BLaER1 treated with 17β-estradiol and CSF1 and Interleukin-3, amounts not matched to agents 10 nM and 100 nM (cell line): ENCODE results near the gene TMEM170B.

Experiments
- H3K27ac ChIP-seq, 11 experiments: shearing (Covaris generic); formaldehyde crosslinking; 2 replicates each; pipeline ENCODE4 v1.8.1; 2022
- H3K27me3 ChIP-seq, 11 experiments: shearing (Covaris generic); formaldehyde crosslinking; 2 replicates each; pipeline ENCODE4 v1.8.1; 2022
- H3K36me3 ChIP-seq, 11 experiments: shearing (Covaris generic); formaldehyde crosslinking; 2 replicates each; pipeline ENCODE4 v1.8.1; 2022
- H3K4me1 ChIP-seq, 10 experiments: shearing (Covaris generic); formaldehyde crosslinking; 2 replicates each; pipeline ENCODE4 v1.8.1; 2022
- H3K4me2 ChIP-seq, 11 experiments: shearing (Covaris generic); formaldehyde crosslinking; 2 replicates each; pipeline ENCODE4 v1.8.1; 2022
- H3K4me3 ChIP-seq, 10 experiments: shearing (Covaris generic); formaldehyde crosslinking; 2 replicates each; pipeline ENCODE4 v1.8.1; 2022
- H3K9ac ChIP-seq, 11 experiments: shearing (Covaris generic); formaldehyde crosslinking; 2 replicates each; pipeline ENCODE4 v1.8.1; 2022
- H3K9me3 ChIP-seq, 11 experiments: shearing (Covaris generic); formaldehyde crosslinking; replicated peaks in 1 of 11; 2 replicates each; pipeline ENCODE4 v1.8.1; 2022
- H4K20me1 ChIP-seq, 11 experiments: shearing (Covaris generic); formaldehyde crosslinking; 2 replicates each; pipeline ENCODE4 v1.8.1; 2022
- Cebpa-rat ChIP-seq, 11 experiments: shearing (Covaris generic); IDR thresholded peaks; 2 replicates each; pipeline ENCODE4 v1.8.1; 2022

Gene TMEM170B

DNA sequence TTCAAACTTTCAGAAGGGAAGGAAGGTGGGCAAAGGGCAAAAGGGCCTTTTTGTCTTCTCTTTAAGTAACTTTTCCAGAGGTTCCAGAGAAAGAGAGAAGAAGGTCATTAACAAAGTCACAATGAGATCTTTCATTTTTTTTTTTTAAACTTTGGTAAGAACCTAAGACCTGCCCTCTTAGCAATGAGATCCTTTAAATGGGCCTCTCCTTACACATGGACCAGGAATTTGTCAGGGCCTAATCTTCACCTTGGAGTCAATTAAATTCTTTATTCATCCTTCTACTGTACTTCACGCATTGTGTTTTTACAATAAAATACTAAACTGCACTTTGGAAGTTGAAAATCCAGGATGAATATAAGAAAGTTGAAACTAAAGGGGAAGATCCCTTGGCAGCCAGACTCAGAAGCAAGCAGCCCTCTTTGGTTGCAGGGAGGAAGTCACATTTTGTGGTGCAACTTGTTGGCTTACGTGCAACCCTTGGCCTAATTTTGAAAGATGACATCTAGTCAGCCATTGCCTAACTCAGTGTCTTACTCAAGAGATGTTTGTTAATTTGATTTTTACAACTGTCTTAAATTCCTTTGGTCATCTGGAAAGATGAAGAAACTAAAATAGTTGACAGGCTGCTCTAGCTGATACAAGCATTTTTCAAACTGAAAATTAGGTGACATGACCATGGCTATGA is 11.9 kb upstream of the TMEM170B start:
- Histone ChIP-seq H3K4me1 (peaks cover 0 to 81% (median 10%) of the 10 kb centered on the region in 10 experiments; a peak in 11 of 20 replicates), H3K27ac (peak overlapping the region in 9 of 11 experiments; percentile 5 to 96 (median 70); a peak in 18 of 22 replicates), H3K36me3 (no peaks in the 10 kb centered on the region), H3K4me2 (peak overlapping the region in 7 of 11 experiments; percentile 8 to 81 (median 30); a peak in 11 of 22 replicates), H3K9ac (peak overlapping the region in 5 of 11 experiments; percentile 6 to 72 (median 43); a peak in 8 of 22 replicates), H4K20me1 (no peaks in the 10 kb centered on the region), H3K4me3 (no peak overlapping the region), H3K9me3 (peaks cover 0 to 12% (median 0%) of the 10 kb centered on the region in 11 experiments; a peak in 3 of 22 replicates), H3K27me3 (no peaks in the 10 kb centered on the region)
- peak in 10 of 11 experiments; percentile 43 to 99 (median 92); a peak in 19 of 22 replicates for TF ChIP-seq Cebpa-rat (IDR thresholded peaks at IDR 0.05)

DNA sequence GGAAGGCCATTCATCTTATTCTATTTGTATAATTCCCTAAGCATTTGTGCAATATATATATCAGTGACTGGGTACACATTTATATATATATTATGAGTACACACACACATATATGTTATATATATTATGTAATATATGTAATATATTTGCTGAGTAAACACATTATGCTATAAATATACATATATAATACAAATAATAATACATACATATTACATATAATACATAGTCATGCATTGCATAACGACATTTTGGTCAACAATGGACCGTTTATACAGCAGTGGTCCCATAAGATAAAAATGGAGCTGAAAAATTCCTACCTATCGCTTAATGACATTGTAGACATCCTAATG is 11.4 kb upstream of the TMEM170B start:
- TF ChIP-seq Cebpa-rat (IDR thresholded peaks at IDR 0.05): no peak
- no peak overlapping the region for H3K4me3 ChIP-seq
- peaks cover 0 to 8% (median 0%) of the 10 kb centered on the region in 11 experiments; a peak in 3 of 22 replicates for H3K9me3 ChIP-seq
- H3K4me1 ChIP-seq: peaks cover 0 to 81% (median 10%) of the 10 kb centered on the region in 10 experiments; a peak in 11 of 20 replicates
- H3K9ac ChIP-seq: peak overlapping the region in 3 of 11 experiments; percentile 12 to 56 (median 25); a peak in 2 of 22 replicates
- H3K27ac ChIP-seq: peak overlapping the region in 8 of 11 experiments; percentile 42 to 96 (median 70); a peak in 17 of 22 replicates
- H4K20me1 ChIP-seq: no peaks in the 10 kb centered on the region
- H3K36me3 ChIP-seq: no peaks in the 10 kb centered on the region
- no peaks in the 10 kb centered on the region for H3K27me3 ChIP-seq
- H3K4me2 ChIP-seq: peak overlapping the region in 4 of 11 experiments; percentile 21 to 81 (median 48); a peak in 6 of 22 replicates

DNA sequence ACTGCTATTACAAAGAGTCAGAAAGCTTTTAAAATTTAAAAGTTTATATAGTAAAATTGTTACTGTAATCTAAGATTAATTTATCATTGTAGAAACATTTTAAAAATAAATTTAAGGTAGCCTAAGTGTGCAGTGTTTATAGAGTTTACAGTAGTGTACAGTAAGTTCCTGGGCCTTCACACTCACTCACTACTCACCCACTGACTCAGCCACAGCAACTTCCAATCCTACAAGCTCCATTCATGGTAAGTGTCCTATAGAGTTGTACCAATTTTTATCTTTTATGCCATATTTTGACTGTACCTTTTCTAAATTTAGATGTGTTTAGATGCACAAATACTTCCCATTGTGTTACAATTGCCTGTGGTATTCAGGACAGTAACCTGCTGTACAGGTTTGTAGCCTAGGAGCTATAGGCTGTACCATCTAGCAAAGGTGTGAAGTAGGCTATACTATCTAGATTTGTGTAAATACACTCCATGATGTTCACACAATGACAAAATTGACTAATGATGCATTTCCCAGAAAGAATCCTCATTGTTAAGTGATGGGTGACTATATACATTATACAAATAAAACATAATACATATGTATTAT is 10.2 kb upstream of the TMEM170B start:
- Histone ChIP-seq H3K27ac (peak overlapping the region in 4 of 11 experiments; percentile 5 to 96 (median 80); a peak in 6 of 22 replicates), H4K20me1 (no peaks in the 10 kb centered on the region), H3K4me3 (no peak overlapping the region), H3K9me3 (peaks cover 0 to 8% (median 0%) of the 10 kb centered on the region in 11 experiments; a peak in 2 of 22 replicates), H3K4me2 (peak overlapping the region in 2 of 11 experiments; percentile 28 to 42; a peak in 2 of 22 replicates), H3K36me3 (no peaks in the 10 kb centered on the region), H3K27me3 (no peaks in the 10 kb centered on the region), H3K9ac (no peak overlapping the region), H3K4me1 (peaks cover 0 to 74% (median 10%) of the 10 kb centered on the region in 10 experiments; a peak in 11 of 20 replicates)
- no peak for TF ChIP-seq Cebpa-rat (IDR thresholded peaks at IDR 0.05)

- Histone ChIP-seq H3K9ac (no peak overlapping the region), H4K20me1 (no peaks in the 10 kb centered on the region), H3K4me1 (peaks cover 0 to 58% (median 7%) of the 10 kb centered on the region in 10 experiments; a peak in 11 of 20 replicates), H3K4me3 (no peak overlapping the region), H3K36me3 (no peaks in the 10 kb centered on the region), H3K9me3 (peaks cover 0 to 8% (median 0%) of the 10 kb centered on the region in 11 experiments; a peak in 2 of 22 replicates), H3K4me2 (peak overlapping the region in 2 of 11 experiments; percentile 18 to 38; a peak in 2 of 22 replicates), H3K27me3 (no peaks in the 10 kb centered on the region), H3K27ac (no peak overlapping the region)
- TF ChIP-seq Cebpa-rat (IDR thresholded peaks at IDR 0.05): no peak
Measured at GRCh38 chr6:11528996-11529395, 8.6 kb upstream of the TMEM170B start.

- no peaks in the 10 kb centered on the region for H4K20me1 ChIP-seq
- peaks cover 7 to 36% (median 11%) of the 10 kb centered on the region in 10 experiments; a peak in 19 of 20 replicates for H3K4me1 ChIP-seq
- no peak overlapping the region for H3K27ac ChIP-seq
- no peak overlapping the region for H3K9ac ChIP-seq
- no peak overlapping the region for H3K4me2 ChIP-seq
- no peak overlapping the region for H3K4me3 ChIP-seq
- no peaks in the 10 kb centered on the region for H3K9me3 ChIP-seq
- H3K36me3 ChIP-seq: no peaks in the 10 kb centered on the region
- TF ChIP-seq Cebpa-rat (IDR thresholded peaks at IDR 0.05): no peak
- H3K27me3 ChIP-seq: no peaks in the 10 kb centered on the region
Measured at GRCh38 chr6:11532097-11532496, 5.5 kb upstream of the TMEM170B start.

DNA sequence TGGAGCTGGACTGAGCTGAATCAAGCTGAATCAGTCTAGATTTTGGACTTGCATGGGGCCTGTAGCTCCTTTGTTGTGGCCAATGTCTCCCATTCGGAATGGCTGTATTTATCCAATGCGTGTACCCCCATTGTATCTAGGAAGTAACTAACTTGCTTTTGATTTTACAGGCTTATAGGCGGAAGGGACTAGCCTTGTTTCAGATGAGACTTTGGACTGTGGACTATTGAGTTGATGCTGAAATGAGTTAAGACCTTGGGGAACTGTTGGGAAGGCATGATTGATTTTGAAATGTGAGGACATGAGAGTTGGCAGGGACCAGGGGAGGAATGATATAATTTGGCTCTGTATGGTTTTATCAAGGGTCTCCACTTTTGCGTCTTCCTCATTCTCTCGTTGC is 3.0 kb upstream of the TMEM170B start:
- Histone ChIP-seq H3K9ac (no peak overlapping the region), H3K9me3 (no peaks in the 10 kb centered on the region), H4K20me1 (peaks cover 0 to 7% (median 0%) of the 10 kb centered on the region in 11 experiments; a peak in 3 of 22 replicates), H3K4me2 (no peak overlapping the region), H3K4me1 (peaks cover 15 to 30% (median 18%) of the 10 kb centered on the region in 10 experiments), H3K27me3 (peaks cover 0 to 22% (median 19%) of the 10 kb centered on the region in 11 experiments; a peak in 20 of 22 replicates), H3K27ac (no peak overlapping the region), H3K4me3 (no peak overlapping the region), H3K36me3 (no peaks in the 10 kb centered on the region)
- no peak for TF ChIP-seq Cebpa-rat (IDR thresholded peaks at IDR 0.05)

- Histone ChIP-seq H3K9ac (no peak overlapping the region), H3K4me2 (peak overlapping the region in 3 of 11 experiments; percentile 13 to 25 (median 19); a peak in 4 of 22 replicates), H3K4me1 (peaks cover 15 to 36% (median 18%) of the 10 kb centered on the region in 10 experiments), H3K27me3 (peaks cover 0 to 29% (median 24%) of the 10 kb centered on the region in 11 experiments; a peak in 20 of 22 replicates), H4K20me1 (peaks cover 0 to 19% (median 0%) of the 10 kb centered on the region in 11 experiments; a peak in 4 of 22 replicates), H3K27ac (no peak overlapping the region), H3K36me3 (no peaks in the 10 kb centered on the region), H3K4me3 (no peak overlapping the region), H3K9me3 (no peaks in the 10 kb centered on the region)
- TF ChIP-seq Cebpa-rat (IDR thresholded peaks at IDR 0.05): no peak
Measured at GRCh38 chr6:11535801-11536230, 1.7 kb upstream of the TMEM170B start.

DNA sequence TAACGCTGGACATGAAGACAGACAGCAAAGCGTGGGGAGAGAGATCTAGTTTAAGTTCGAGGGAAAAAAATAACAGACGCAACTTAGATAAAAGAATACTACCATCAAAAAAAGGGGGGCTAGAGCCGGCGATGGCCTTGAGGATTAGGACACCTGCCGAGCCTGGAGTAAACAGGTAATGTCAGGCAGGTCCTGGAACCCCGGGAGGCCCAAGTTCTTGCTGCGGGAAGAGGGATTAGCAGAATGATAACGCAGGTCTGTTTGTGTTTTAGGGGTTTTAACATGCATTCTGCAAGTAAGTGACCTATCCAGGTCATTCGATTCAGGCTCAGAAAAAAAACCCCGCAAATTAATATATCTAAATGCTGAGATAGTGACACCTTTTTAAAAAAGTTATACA is 754 bp upstream of the TMEM170B start:
- TF ChIP-seq Cebpa-rat (IDR thresholded peaks at IDR 0.05): no peak
- Histone ChIP-seq H4K20me1 (peaks cover 0 to 28% (median 0%) of the 10 kb centered on the region in 11 experiments; a peak in 4 of 22 replicates), H3K27ac (peak overlapping the region in 10 of 11 experiments; percentile 9 to 84 (median 54); a peak in 13 of 22 replicates), H3K9ac (peak overlapping the region; percentile 46 to 97 (median 83); a peak in 21 of 22 replicates), H3K4me2 (peak overlapping the region; percentile 85 to 98 (median 96)), H3K27me3 (peaks cover 0 to 30% (median 24%) of the 10 kb centered on the region in 11 experiments; a peak in 20 of 22 replicates), H3K36me3 (no peaks in the 10 kb centered on the region), H3K4me1 (peaks cover 15 to 37% (median 18%) of the 10 kb centered on the region in 10 experiments), H3K9me3 (no peaks in the 10 kb centered on the region), H3K4me3 (peak overlapping the region; percentile 86 to 97 (median 94))
